Fibroblast of peridontal ligament (primary cell): ENCODE measurements around the gene LY6G6F.
A peak's percentile ranks its signal among the peaks of the same experiment; 100 is the strongest.

Experiments
- DNase-seq: peaks from one replicate; pipeline ENCODE4 v3.0.0-alpha.2; 2010; ENCODE audit errors: extremely low read depth

LY6G6F gene

GRCh38 chr6:31676322-31676903 lies 30.3 kb upstream of the LY6G6F start:
- DNase-seq, result no peak

GRCh38 chr6:31676904-31677303 lies 29.8 kb upstream of the LY6G6F start:
- no peak for DNase-seq

DNA sequence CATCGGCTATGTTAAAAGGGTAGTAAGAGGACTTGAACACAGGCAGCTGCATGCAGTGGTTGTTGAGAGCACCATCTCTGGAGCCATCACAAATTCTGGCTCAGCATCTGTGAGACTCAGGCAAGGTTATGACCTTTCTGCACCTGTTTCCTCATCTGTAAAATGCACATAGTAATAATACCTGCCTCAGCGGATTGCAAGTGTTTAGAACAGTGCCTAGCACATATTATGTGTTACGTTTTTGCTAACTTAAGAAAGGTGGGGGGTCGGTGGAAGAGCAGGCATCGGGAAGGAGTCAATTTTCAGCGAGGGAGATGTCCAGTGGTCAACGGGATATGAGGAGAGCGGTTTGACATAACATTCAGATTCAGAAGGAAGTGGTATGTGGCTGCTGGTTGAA lies 28.7 kb upstream of the LY6G6F start:
- no peak for DNase-seq

DNA sequence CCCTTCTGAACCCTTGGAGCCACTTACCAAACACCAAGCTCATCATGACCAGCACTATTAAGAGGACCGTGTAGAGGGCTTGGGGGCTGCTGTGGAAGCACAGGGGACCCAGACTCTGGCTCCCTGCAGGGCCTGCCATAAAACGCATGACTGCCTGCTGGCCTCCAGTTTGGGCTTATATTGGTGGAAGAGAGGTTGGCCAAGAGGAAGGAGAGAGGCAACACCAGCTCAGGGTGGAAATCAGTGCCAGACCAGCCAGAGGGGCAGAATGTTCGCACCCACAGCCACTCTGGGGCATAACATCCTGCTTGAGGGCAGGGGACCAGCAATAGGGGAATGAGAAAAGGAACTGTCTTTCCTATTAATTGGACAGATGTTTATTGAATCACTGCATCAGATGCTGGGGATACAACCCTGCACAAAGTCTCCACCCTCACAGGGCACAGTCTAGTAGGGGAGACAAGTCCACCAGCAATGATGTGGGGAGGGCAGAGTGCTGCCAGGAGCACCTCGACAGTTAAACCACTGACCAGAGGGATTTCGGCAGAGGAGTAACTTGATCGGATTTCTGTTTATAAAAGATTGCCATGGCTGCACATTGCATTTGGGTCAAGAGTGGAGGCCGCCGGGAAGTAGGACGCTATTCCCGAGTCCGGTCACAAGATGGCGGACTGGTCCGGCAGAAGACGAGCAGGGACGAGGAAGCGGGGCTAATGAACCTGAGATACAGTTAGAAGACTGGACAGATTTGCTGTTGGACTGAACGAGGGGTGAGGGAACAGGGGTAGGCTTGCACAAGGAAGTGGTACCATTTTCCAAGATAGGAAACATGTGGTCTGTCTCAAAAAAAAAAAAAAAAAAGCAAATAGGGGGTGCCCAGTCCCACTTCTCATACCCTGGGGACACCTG lies 26.2 kb upstream of the LY6G6F start, which contains the start of gene LY6G5C:
LY6G5C (minus strand) TSS at position 842 of the 909 bp plus-strand sequence; CDS start at position 148, 694 bp downstream.
- DNase-seq, result peak; percentile 96

- DNase-seq, result no peak
These were observed 25.5 kb upstream of the LY6G6F start for GRCh38 chr6:31681135-31681671.

DNA sequence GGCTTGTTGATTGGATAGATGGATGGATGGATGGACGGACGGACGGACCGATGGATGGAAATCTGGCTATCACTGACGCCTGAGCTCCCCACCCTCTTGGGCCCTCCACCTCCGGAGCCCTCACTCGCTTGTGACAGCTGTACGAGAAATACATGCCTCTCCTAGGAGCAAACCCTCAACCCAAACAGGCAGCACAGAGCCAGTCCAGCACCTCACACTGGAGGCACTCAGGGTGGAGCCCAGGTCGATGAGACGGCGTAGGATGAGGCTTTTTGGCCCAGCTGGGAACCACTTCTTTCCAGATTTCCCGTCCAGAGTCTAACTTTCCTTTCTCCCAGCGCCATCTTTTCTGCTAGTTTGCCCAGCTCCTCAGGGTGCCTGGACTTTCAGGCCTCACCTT lies 23.1 kb upstream of the LY6G6F start:
- DNase-seq, result no peak

GRCh38 chr6:31686483-31686882 lies 20.2 kb upstream of the LY6G6F start:
- DNase-seq, result no peak

DNA sequence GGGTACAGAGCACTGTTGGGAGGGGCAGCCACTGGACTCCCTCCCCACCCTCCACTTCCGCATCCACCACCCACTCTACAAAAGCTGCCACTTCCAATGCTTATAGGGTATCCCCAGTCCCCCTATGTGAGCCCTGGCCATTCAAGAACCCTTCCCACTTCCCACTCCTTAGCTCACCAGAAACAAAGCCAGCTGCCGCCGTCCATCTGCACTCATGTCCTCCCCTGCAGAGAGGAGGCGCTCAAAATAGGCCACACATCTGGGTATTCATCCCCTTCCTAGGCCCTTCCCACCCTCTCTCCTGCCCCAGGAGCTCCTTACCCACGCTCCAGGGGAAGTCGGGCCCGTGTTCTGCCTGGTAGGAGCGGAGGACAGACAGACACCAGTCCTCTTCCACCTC lies 19.3 kb upstream of the LY6G6F start:
- no peak for DNase-seq

- no peak for DNase-seq
These were observed 18.6 kb upstream of the LY6G6F start for GRCh38 chr6:31687860-31688693.

DNA sequence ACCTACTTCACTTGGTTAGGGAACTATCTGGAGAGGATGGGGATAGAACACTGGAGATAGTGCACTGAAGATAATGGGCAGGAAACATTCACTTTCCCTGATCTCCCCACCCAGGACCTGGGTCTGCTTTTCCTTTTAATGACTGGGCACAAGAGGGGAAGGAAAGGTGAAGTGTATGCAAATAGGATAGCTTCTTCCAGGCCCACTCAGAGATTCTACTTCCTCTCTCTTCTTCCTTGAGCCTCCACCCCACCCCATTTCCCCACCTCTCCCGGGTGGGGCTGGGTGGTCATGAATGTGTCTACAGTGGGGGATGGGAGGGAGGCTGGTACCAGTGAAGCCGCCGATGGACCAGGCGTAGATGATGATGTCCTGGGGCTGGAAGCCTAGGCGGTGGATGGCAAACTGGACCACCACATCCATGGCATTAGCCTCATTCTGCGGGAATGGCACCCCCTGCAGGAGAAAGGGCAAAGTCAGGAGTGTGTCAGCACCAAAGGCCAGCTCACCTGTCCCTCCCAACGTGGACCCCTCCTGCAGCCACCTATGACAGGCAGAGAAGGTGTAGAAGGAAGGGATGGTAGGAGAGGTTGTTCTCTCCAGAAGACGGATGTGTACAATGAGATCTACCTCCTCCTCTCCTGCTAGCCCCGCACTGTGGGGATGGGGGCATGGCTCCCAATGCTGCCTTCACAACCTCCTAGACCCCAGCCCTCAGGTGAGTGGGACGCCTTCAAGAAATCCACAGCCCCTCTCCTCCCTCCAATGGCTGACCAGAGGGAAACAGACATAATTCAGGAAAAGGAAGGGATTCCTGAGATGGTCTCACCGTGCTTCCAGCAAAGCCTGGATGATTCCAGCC lies 17.2 kb upstream of the LY6G6F start:
- no peak for DNase-seq

GRCh38 chr6:31690231-31691077 lies 16.2 kb upstream of the LY6G6F start:
- no peak for DNase-seq

- DNase-seq, result no peak
These were observed 15.6 kb upstream of the LY6G6F start for GRCh38 chr6:31691078-31691463.

DNA sequence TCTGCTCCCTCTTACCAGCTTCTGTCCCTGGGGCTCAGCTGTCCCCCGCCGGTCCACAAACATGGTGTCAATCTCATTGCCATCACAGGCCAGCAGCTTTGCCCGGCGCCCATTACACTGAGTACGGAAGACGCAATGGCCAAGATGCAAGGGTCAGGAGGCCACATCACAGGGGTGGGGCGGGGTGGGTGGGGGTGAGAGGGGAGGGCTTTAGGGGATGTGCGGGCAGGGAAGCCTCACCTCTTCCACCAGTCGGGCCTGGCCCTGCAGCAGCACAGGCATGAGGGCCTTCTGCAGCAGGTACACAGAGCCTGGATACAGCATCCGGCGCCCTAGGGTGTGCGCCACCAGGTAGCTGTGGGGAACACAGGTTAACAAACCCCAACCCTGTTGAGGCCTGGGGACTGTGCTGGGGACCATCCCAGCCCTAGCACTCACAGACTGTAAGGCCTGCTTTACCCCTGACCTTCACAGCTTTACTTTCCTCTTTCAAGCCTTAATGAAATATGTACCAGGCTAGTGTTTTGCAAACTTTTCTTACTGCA lies 15.0 kb upstream of the LY6G6F start:
- no peak for DNase-seq

- no peak for DNase-seq
These were observed 14.3 kb upstream of the LY6G6F start for GRCh38 chr6:31692353-31692752.

DNA sequence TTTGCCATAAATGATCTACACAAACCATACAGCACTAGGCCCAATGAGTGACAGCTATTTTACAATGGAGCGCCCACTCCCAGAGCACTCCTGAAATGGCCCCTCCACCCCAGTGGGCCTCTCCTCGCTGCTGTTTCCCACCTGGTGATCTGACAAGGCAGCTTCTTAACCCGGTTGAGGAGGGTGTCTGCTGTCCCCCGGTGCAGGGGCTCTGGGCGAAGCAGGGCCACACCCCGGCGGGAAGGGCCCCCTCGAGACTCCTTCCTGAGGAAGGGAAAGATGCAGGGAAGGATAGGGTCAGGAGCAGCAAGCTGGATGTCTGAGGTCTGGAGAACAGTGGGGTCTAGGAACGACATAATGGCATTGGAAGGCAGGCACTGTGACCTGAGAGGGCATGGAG lies 13.8 kb upstream of the LY6G6F start:
- no peak for DNase-seq

- DNase-seq, result no peak
These were observed 13.1 kb upstream of the LY6G6F start for GRCh38 chr6:31693535-31693934.

GRCh38 chr6:31697555-31697954 lies 9.1 kb upstream of the LY6G6F start:
- no peak for DNase-seq

GRCh38 chr6:31700740-31701401 lies 5.8 kb upstream of the LY6G6F start:
- DNase-seq, result no peak

GRCh38 chr6:31701666-31702404 lies 4.8 kb upstream of the LY6G6F start:
- peak; percentile 65 for DNase-seq
